ENCODE measurements around the gene STARD13. TPM values are rescaled to one million over a fixed set of nuclear protein-coding genes. Genes with fewer than 3 reads are reported as not detected.

The STARD13 gene
- total RNA-seq, 1 experiment from 2014 or later: 19.2 TPM

GRCh38 chr13:33092073-33092987, 193.2 kb downstream of the STARD13 start:
- Histone ChIP-seq H3K27me3 (no peaks in the 10 kb centered on the region), H3K9me3 (0 out of 2 replicates have a peak, but pooled peaks cover 1% of the 10 kb centered on the region), H3K36me3 (no peaks in the 10 kb centered on the region), H3K4me3 (no peak overlapping the region)
- DNase-seq: no peak

GRCh38 chr13:33091415-33091774, 194.2 kb downstream of the STARD13 start:
- H3K4me3 ChIP-seq: no peak overlapping the region
- no peaks in the 10 kb centered on the region for H3K27me3 ChIP-seq
- H3K36me3 ChIP-seq: no peaks in the 10 kb centered on the region
- DNase-seq: no peak
- no peaks in the 10 kb centered on the region for H3K9me3 ChIP-seq

- Histone ChIP-seq H3K4me3 (no peak overlapping the region), H3K27me3 (no peaks in the 10 kb centered on the region)
Observed at GRCh38 chr13:33090755-33091414, 194.7 kb downstream of the STARD13 start.

GRCh38 chr13:33089311-33089710, 196.2 kb downstream of the STARD13 start:
- Histone ChIP-seq H3K36me3 (no peaks in the 10 kb centered on the region), H3K27me3 (no peaks in the 10 kb centered on the region), H3K9me3 (no peaks in the 10 kb centered on the region), H3K4me3 (no peak overlapping the region)
- no peak for DNase-seq

More at GRCh38 chr13:33090755-33091414, 194.7 kb downstream of the STARD13 start:
- no peaks in the 10 kb centered on the region for H3K36me3 ChIP-seq
- no peak for DNase-seq
- no peaks in the 10 kb centered on the region for H3K9me3 ChIP-seq

GRCh38 chr13:33087790-33088189, 197.8 kb downstream of the STARD13 start:
- no peaks in the 10 kb centered on the region for H3K27me3 ChIP-seq
- H3K4me3 ChIP-seq: no peak overlapping the region
- no peaks in the 10 kb centered on the region for H3K36me3 ChIP-seq
- H3K9me3 ChIP-seq: no peaks in the 10 kb centered on the region
- DNase-seq: no peak

- no peaks in the 10 kb centered on the region for H3K27me3 ChIP-seq
- H3K4me3 ChIP-seq: no peak overlapping the region
- DNase-seq: no peak
- H3K36me3 ChIP-seq: no peaks in the 10 kb centered on the region
- H3K9me3 ChIP-seq: no peaks in the 10 kb centered on the region
Observed at GRCh38 chr13:33087091-33087490, 198.5 kb downstream of the STARD13 start.

- DNase-seq: no peak
- Histone ChIP-seq H3K4me3 (no peak overlapping the region), H3K27me3 (no peaks in the 10 kb centered on the region), H3K36me3 (no peaks in the 10 kb centered on the region), H3K9me3 (no peaks in the 10 kb centered on the region)
Observed at GRCh38 chr13:33083054-33083453, 202.5 kb downstream of the STARD13 start.

- no peaks in the 10 kb centered on the region for H3K9me3 ChIP-seq
- no peak for DNase-seq
- no peak overlapping the region for H3K4me3 ChIP-seq
- no peaks in the 10 kb centered on the region for H3K27me3 ChIP-seq
- no peaks in the 10 kb centered on the region for H3K36me3 ChIP-seq
Observed at GRCh38 chr13:33081666-33082065, 203.9 kb downstream of the STARD13 start.

- no peaks in the 10 kb centered on the region for H3K9me3 ChIP-seq
- no peak overlapping the region for H3K4me3 ChIP-seq
- H3K27me3 ChIP-seq: no peaks in the 10 kb centered on the region
- DNase-seq: no peak
- no peaks in the 10 kb centered on the region for H3K36me3 ChIP-seq
Observed at GRCh38 chr13:33080972-33081590, 204.5 kb downstream of the STARD13 start.

- no peak for DNase-seq
- H3K36me3 ChIP-seq: no peaks in the 10 kb centered on the region
- no peaks in the 10 kb centered on the region for H3K27me3 ChIP-seq
- no peak overlapping the region for H3K4me3 ChIP-seq
- H3K9me3 ChIP-seq: no peaks in the 10 kb centered on the region
Observed at GRCh38 chr13:33079960-33080359, 205.6 kb downstream of the STARD13 start.

GRCh38 chr13:33078263-33078662, 207.3 kb downstream of the STARD13 start:
- Histone ChIP-seq H3K36me3 (no peaks in the 10 kb centered on the region), H3K4me3 (no peak overlapping the region), H3K27me3 (no peaks in the 10 kb centered on the region), H3K9me3 (no peaks in the 10 kb centered on the region)
- DNase-seq: no peak

GRCh38 chr13:33076001-33076992, 209.3 kb downstream of the STARD13 start:
- Histone ChIP-seq H3K4me3 (no peak overlapping the region), H3K36me3 (no peaks in the 10 kb centered on the region), H3K27me3 (no peaks in the 10 kb centered on the region), H3K9me3 (no peaks in the 10 kb centered on the region)
- DNase-seq: no peak

GRCh38 chr13:33073338-33073737, 212.2 kb downstream of the STARD13 start:
- Histone ChIP-seq H3K27me3 (no peaks in the 10 kb centered on the region), H3K9me3 (no peaks in the 10 kb centered on the region), H3K36me3 (no peaks in the 10 kb centered on the region), H3K4me3 (no peak overlapping the region)
- no peak for DNase-seq

- Histone ChIP-seq H3K27me3 (no peaks in the 10 kb centered on the region), H3K4me3 (no peak overlapping the region), H3K9me3 (no peaks in the 10 kb centered on the region), H3K36me3 (no peaks in the 10 kb centered on the region)
- DNase-seq: no peak
Observed at GRCh38 chr13:33072759-33073158, 212.8 kb downstream of the STARD13 start.

- H3K27me3 ChIP-seq: no peaks in the 10 kb centered on the region
- no peak for DNase-seq
- no peaks in the 10 kb centered on the region for H3K9me3 ChIP-seq
- no peaks in the 10 kb centered on the region for H3K36me3 ChIP-seq
- no peak overlapping the region for H3K4me3 ChIP-seq
Observed at GRCh38 chr13:33072282-33072681, 213.3 kb downstream of the STARD13 start.

GRCh38 chr13:33070713-33071112, 214.8 kb downstream of the STARD13 start:
- no peak overlapping the region for H3K4me3 ChIP-seq
- DNase-seq: no peak
- H3K27me3 ChIP-seq: no peaks in the 10 kb centered on the region
- H3K9me3 ChIP-seq: no peaks in the 10 kb centered on the region
- no peaks in the 10 kb centered on the region for H3K36me3 ChIP-seq
